ENCODE data around the gene LYPD6B.
A peak's percentile ranks its signal among the peaks of the same experiment; 100 is the strongest.

Gene LYPD6B

GRCh38 chr2:149009576-149010461, 28.7 kb upstream of the LYPD6B start:
- DNase-seq (ENCODE audit: low read depth in 4 of 4, low spot score in 1 of 4): no peak

GRCh38 chr2:149012545-149012944, 26.0 kb upstream of the LYPD6B start:
- DNase-seq (ENCODE audit: low read depth in 4 of 4, low spot score in 1 of 4): no peak

- DNase-seq (ENCODE audit: low read depth in 4 of 4, low spot score in 1 of 4): no peak
These were observed 23.0 kb upstream of the LYPD6B start for GRCh38 chr2:149015501-149015900.

- DNase-seq (ENCODE audit: low read depth in 4 of 4, low spot score in 1 of 4): no peak
These were observed 22.5 kb upstream of the LYPD6B start for GRCh38 chr2:149015926-149016563.

GRCh38 chr2:149017116-149017985, 21.1 kb upstream of the LYPD6B start:
- DNase-seq (ENCODE audit: low read depth in 4 of 4, low spot score in 1 of 4): peak; percentile 54 to 61 (median 57)

GRCh38 chr2:149018981-149019380, 19.5 kb upstream of the LYPD6B start:
- DNase-seq (ENCODE audit: low read depth in 4 of 4, low spot score in 1 of 4): no peak

GRCh38 chr2:149019768-149020167, 18.7 kb upstream of the LYPD6B start:
- DNase-seq (ENCODE audit: low read depth in 4 of 4, low spot score in 1 of 4): no peak

- no peak for DNase-seq (ENCODE audit: low read depth in 4 of 4, low spot score in 1 of 4)
These were observed 18.1 kb upstream of the LYPD6B start for GRCh38 chr2:149020432-149020851.

GRCh38 chr2:149021271-149021719, 17.2 kb upstream of the LYPD6B start:
- DNase-seq (ENCODE audit: low read depth in 4 of 4, low spot score in 1 of 4): no peak

GRCh38 chr2:149021761-149022160, 16.7 kb upstream of the LYPD6B start:
- no peak for DNase-seq (ENCODE audit: low read depth in 4 of 4, low spot score in 1 of 4)

- no peak for DNase-seq (ENCODE audit: low read depth in 4 of 4, low spot score in 1 of 4)
These were observed 15.4 kb upstream of the LYPD6B start for GRCh38 chr2:149023091-149023490.

- DNase-seq (ENCODE audit: low read depth in 4 of 4, low spot score in 1 of 4): no peak
These were observed 10.8 kb upstream of the LYPD6B start for GRCh38 chr2:149027590-149028250.

- no peak for DNase-seq (ENCODE audit: low read depth in 4 of 4, low spot score in 1 of 4)
These were observed 10.1 kb upstream of the LYPD6B start for GRCh38 chr2:149028377-149028776.

- DNase-seq (ENCODE audit: low read depth in 4 of 4, low spot score in 1 of 4): no peak
These were observed 9.6 kb upstream of the LYPD6B start for GRCh38 chr2:149028891-149029290.

GRCh38 chr2:149029307-149029965, 9.1 kb upstream of the LYPD6B start:
- no peak for DNase-seq (ENCODE audit: low read depth in 4 of 4, low spot score in 1 of 4)

GRCh38 chr2:149031396-149031795, 7.1 kb upstream of the LYPD6B start:
- no peak for DNase-seq (ENCODE audit: low read depth in 4 of 4, low spot score in 1 of 4)

- no peak for DNase-seq (ENCODE audit: low read depth in 4 of 4, low spot score in 1 of 4)
These were observed 4.8 kb upstream of the LYPD6B start for GRCh38 chr2:149033716-149034115.

GRCh38 chr2:149034406-149034805, 4.1 kb upstream of the LYPD6B start:
- DNase-seq (ENCODE audit: low read depth in 4 of 4, low spot score in 1 of 4): no peak

- DNase-seq (ENCODE audit: low read depth in 4 of 4, low spot score in 1 of 4): no peak
These were observed 1.8 kb upstream of the LYPD6B start for GRCh38 chr2:149036507-149037293.

GRCh38 chr2:149037851-149038250, 648 bp upstream of the LYPD6B start:
- DNase-seq (ENCODE audit: low read depth in 4 of 4, low spot score in 1 of 4): no peak
